Pancreas (tissue), 10 donors: Measurements from ENCODE around the gene DMWD. TPM values are rescaled to one million over a fixed set of nuclear protein-coding genes. Genes with fewer than 3 reads are reported as not detected.
A peak's percentile ranks its signal among the peaks of the same experiment; 100 is the strongest.

Experiments
- ATAC-seq, 4 donors: fragments of 200-7000 bp; cut with Tn5 transposase; one replicate each; pipeline versions ENCODE4 v1.8.0 to v1.9.1; 2020; ENCODE audit warnings: mild to moderate bottlenecking in 4 of 4, moderate library complexity in 4 of 4
- DNase-seq, 6 donors: peaks; one replicate each; pipeline ENCODE4 v3.0.0-alpha.2; 2020
- FAIRE-seq: peaks from 2 replicates; lab custom pipeline; 2012; peaks lifted over from hg19 to GRCh38; lab: Jason Lieb, UNC
- H3K27ac ChIP-seq, 4 donors: fragments of 200-600 bp; sonication (generic); 1 replicate in 3 of 4; 2 replicates in 1 of 4; pipeline versions ENCODE4 v1.5.0 to v1.8.0; 2020
- H3K27me3 ChIP-seq, 4 donors: fragments of 200-600 bp; one replicate each; pipeline ENCODE4 v1.8.0; 2021
- H3K36me3 ChIP-seq, 3 donors: fragments of 200-600 bp; sonication (generic) in 1 of 3; one replicate each; pipeline versions ENCODE4 v1.5.0 to v1.8.0; 2020 to 2021
- H3K4me1 ChIP-seq, 3 donors: fragments of 200-600 bp; one replicate each; pipeline ENCODE4 v1.8.0; 2021
- H3K4me3 ChIP-seq, 4 donors: fragments of 200-600 bp; sonication (generic) in 2 of 4; one replicate each; pipeline versions ENCODE4 v1.5.0 to v1.8.0; 2020 to 2021
- H3K9me3 ChIP-seq, 4 donors: fragments of 200-600 bp; one replicate each; pipeline ENCODE4 v1.8.0; 2021
- WGBS, 2 donors: extraction: QIAGEN DNeasy Blood & Tissue Kit; methylation state at CpG; one replicate each; pipeline ENCODE4 v1.1.7; 2013; 5-methylcytosine and 5-hydroxymethylcytosine counted together
- intact Hi-C, 3 donors: fragments of 100-400 bp; cut with DNase I; formaldehyde crosslinking; loops; one replicate each; pipeline versions ENCODE4 v1.11.1 to v1.14.2; 2022
- polyA plus RNA-seq, 2 donors: library from polyadenylated mRNA; stranded (reverse); fragments of 200-250 nt; gene quantifications; one replicate each; pipeline ENCODE4 v1.2.3, GENCODE V29; 2013
- total RNA-seq, 6 donors: library from RNA; stranded (reverse); fragmentation: NEBNext Ultra II Directional in 4 of 6; extraction: Animal tissue kit (Norgen Biotek cat#: 25700) in 4 of 6; gene quantifications; one replicate each; pipeline versions ENCODE4 v1.2.1 to v1.2.4, GENCODE V29; 2021 to 2023
- TF ChIP-seq, protein P1 (sequence below), 4 donors: fragments of 200-600 bp; sonication (generic) in 3 of 4; IDR thresholded peaks; one replicate each; pipeline versions ENCODE4 v1.5.0 to v1.8.0; 2021; ENCODE audit warnings: antibody characterized with exemption in 4 of 4
- donor health status: healthy with polysubstance abuse.
- donor health status: DM: no; HTN: no; CAD: no; lungs with moderate emphysema.
- donor health status: DM: no; HTN: no; CAD: no.
- donor health status: control.
- donor health status: control.
- donor health status: Bipolar disorder and iron deficiency.
- donor health status: DM: yes; HTN: yes; CAD: no.
- donor health status: DM: no; HTN: no; CAD: no.
- donor health status: DM: no; HTN: no; CAD: no.
- donor health status: DM: yes; HTN: yes; CAD: no.

The DMWD gene
- total and polyA plus RNA-seq, 8 donors = 14.2 to 39.8 (median 18.6) TPM

- DNase-seq (no peak), FAIRE-seq (no peak), ATAC-seq (no peak)
- H3K9me3 ChIP-seq = no peaks in the 10 kb centered on the region
- intact Hi-C loops = no loop called here
- no peak overlapping the region for H3K27ac ChIP-seq
- H3K36me3 ChIP-seq = peaks cover 0 to 13% (median 6%) of the 10 kb centered on the region in 3 donors
- peaks cover 0 to 9% (median 8%) of the 10 kb centered on the region in 3 donors for H3K4me1 ChIP-seq
- H3K27me3 ChIP-seq = no peaks in the 10 kb centered on the region
- no peak overlapping the region for H3K4me3 ChIP-seq
- WGBS, 2 donors = 90 to 92% methylated on average over 15 of the region's 15 CpGs
- TF ChIP-seq, protein P1, sequence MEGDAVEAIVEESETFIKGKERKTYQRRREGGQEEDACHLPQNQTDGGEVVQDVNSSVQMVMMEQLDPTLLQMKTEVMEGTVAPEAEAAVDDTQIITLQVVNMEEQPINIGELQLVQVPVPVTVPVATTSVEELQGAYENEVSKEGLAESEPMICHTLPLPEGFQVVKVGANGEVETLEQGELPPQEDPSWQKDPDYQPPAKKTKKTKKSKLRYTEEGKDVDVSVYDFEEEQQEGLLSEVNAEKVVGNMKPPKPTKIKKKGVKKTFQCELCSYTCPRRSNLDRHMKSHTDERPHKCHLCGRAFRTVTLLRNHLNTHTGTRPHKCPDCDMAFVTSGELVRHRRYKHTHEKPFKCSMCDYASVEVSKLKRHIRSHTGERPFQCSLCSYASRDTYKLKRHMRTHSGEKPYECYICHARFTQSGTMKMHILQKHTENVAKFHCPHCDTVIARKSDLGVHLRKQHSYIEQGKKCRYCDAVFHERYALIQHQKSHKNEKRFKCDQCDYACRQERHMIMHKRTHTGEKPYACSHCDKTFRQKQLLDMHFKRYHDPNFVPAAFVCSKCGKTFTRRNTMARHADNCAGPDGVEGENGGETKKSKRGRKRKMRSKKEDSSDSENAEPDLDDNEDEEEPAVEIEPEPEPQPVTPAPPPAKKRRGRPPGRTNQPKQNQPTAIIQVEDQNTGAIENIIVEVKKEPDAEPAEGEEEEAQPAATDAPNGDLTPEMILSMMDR (IDR thresholded peaks at IDR 0.05) = no peak
Observed at GRCh38 chr19:45789035-45789786, 3.4 kb downstream of the DMWD start.

GRCh38 chr19:45786533-45786894, 6.1 kb downstream of the DMWD start:
- ATAC-seq (no peak), FAIRE-seq (no peak), DNase-seq (peak in 3 of 6 donors; percentile 45 to 81 (median 59))
- 91 to 94% methylated on average over 21 of the region's 21 CpGs for WGBS, 2 donors
- Histone ChIP-seq H3K27me3 (no peaks in the 10 kb centered on the region), H3K4me3 (no peak overlapping the region), H3K27ac (no peak overlapping the region), H3K9me3 (no peaks in the 10 kb centered on the region), H3K36me3 (peaks cover 0 to 13% (median 6%) of the 10 kb centered on the region in 3 donors), H3K4me1 (peaks cover 0 to 4% (median 2%) of the 10 kb centered on the region in 3 donors)
- intact Hi-C loops = no loop called here
- TF ChIP-seq, protein P1 (IDR thresholded peaks at IDR 0.05) = no peak

DNA sequence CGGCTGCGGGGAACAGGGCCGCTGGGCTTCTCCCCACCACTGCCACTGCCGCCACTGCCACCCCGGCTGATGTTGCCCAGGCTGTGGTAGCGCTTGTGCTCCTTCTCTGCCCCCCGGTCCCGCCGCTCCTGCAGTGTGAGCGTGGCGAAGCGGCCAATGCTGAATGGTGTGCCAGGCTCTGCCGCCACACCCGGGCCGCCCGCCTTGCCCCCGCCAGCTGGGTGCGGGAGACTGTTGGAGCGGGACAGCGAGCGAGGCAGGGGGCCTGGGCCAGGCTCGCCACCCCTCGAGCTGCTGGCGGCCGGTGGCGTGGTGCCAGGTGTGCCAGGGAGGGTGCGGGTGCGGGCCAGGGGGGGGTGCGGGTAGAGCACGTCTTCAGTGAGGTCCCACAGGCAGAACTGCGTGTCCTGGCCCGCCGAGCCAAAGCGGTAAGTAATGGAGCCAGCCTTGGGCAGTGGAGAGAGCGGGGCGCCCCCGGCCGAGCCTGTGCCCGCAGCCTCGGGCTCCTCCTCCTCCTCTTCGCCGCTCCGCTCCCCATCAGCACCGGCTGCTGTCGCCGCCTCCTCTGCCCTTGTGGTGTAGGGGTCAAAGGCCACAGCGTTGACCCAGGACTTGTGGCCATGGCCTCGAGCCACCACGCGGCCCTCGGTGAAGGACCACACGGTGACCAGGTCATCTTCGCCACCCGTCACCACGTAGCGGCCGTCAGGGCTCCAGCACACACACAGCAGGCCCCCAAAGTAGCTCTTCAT, 6.7 kb downstream of the DMWD start:
- no peak overlapping the region for H3K27ac ChIP-seq

DNA sequence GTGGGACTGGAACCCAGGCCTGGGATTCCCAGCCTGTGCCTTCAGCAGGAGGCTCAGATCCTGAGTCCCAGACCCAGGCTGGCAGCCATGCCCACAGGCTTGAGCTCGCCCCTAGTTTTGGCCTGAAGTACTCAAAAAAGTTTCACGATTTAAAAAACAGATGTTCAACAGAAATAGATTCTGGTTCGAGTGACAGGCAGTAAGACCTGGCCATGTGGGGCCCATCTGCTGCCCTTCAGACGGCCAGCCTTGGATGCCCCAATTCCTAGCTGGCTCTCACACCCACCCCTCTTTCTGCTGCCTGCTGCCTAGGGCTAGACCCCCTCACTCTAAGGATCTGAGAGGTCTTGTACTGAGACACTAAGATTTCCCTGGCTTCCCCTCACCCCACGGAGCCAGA, 7.5 kb downstream of the DMWD start:
- H3K36me3 ChIP-seq = peaks cover 0 to 13% (median 6%) of the 10 kb centered on the region in 3 donors
- DNase-seq (no peak), FAIRE-seq (no peak), ATAC-seq (no peak)
- H3K4me3 ChIP-seq = no peak overlapping the region
- H3K9me3 ChIP-seq = no peaks in the 10 kb centered on the region
- no peak overlapping the region for H3K27ac ChIP-seq
- peaks cover 0 to 5% (median 0%) of the 10 kb centered on the region in 3 donors for H3K4me1 ChIP-seq
- TF ChIP-seq, protein P1 (IDR thresholded peaks at IDR 0.05) = no peak
- WGBS, 2 donors = 78 to 80% methylated on average over 5 of the region's 5 CpGs
- intact Hi-C loops = no loop called here
- no peaks in the 10 kb centered on the region for H3K27me3 ChIP-seq

More for the DNA sequence above, 6.7 kb downstream of the DMWD start:
- Histone ChIP-seq H3K36me3 (peaks cover 0 to 13% (median 6%) of the 10 kb centered on the region in 3 donors), H3K4me3 (no peak overlapping the region), H3K9me3 (no peaks in the 10 kb centered on the region), H3K27me3 (no peaks in the 10 kb centered on the region), H3K4me1 (peaks cover 0 to under 1% (median 0%) of the 10 kb centered on the region in 3 donors)
- FAIRE-seq (no peak), DNase-seq (peak in 3 of 6 donors; percentile 59 to 82 (median 67)), ATAC-seq (no peak)
- intact Hi-C loops = no loop called here
- 92 to 93% methylated on average over 50 to 57 of the region's 57 CpGs for WGBS, 2 donors
- TF ChIP-seq, protein P1 (IDR thresholded peaks at IDR 0.05) = no peak
